HG03108 (cell line): ENCODE results near the gene GAGE12G.
"Not testable (repeated sequence)": the region's sequence is repeated elsewhere in the genome, so short reads cannot be mapped to it uniquely, and the experiment has no call there.

ENCODE experiments used
- ATAC-seq: cut with Tn5 transposase; IDR thresholded peaks from one replicate; pipeline ENCODE4 v1.9.1; 2021; ENCODE audit warnings: moderate library complexity; ENCODE audit not compliant: unreplicated experiment

Gene GAGE12G

GRCh38 chrX:49570100-49570499, at the start of gene GAGE12G:
Gene GAGE12G, plus strand, starts transcription at chrX:49570400. Its CDS starts 1,155 bp downstream, at chrX:49571555.
- ATAC-seq: not testable (repeated sequence)

GRCh38 chrX:49531877-49532276, 38.3 kb upstream of the GAGE12G start, which contains the start of gene GAGE12C:
Gene GAGE12C, plus strand, starts transcription at chrX:49532177. Its CDS starts 1,155 bp downstream, at chrX:49533332.
- ATAC-seq: not testable (repeated sequence)

GRCh38 chrX:49541433-49541832, 28.8 kb upstream of the GAGE12G start, which contains the start of gene GAGE12D:
Gene GAGE12D, plus strand, starts transcription at chrX:49541733. Its CDS starts 1,155 bp downstream, at chrX:49542888.
- not testable (repeated sequence) for ATAC-seq

- ATAC-seq: not testable (repeated sequence)
Observed at GRCh38 chrX:49550989-49551388, 19.2 kb upstream of the GAGE12G start, which contains the start of gene GAGE12E. Gene GAGE12E, plus strand, starts transcription at chrX:49551289. Its CDS starts 1,155 bp downstream, at chrX:49552444.

GRCh38 chrX:49560542-49560941, 9.7 kb upstream of the GAGE12G start, which contains the start of gene GAGE12F:
Gene GAGE12F, plus strand, starts transcription at chrX:49560842. Its CDS starts 1,155 bp downstream, at chrX:49561997.
- ATAC-seq: not testable (repeated sequence)

- not testable (repeated sequence) for ATAC-seq
Observed at GRCh38 chrX:49568728-49569127, 1.5 kb upstream of the GAGE12G start.

GRCh38 chrX:49569152-49569551, 1.0 kb upstream of the GAGE12G start:
- ATAC-seq: not testable (repeated sequence)

- ATAC-seq: not testable (repeated sequence)
Observed at GRCh38 chrX:49579649-49580048, 9.4 kb downstream of the GAGE12G start, which contains the start of gene GAGE12H. Gene GAGE12H, plus strand, starts transcription at chrX:49579949. Its CDS starts 1,155 bp downstream, at chrX:49581104.

- ATAC-seq: not testable (repeated sequence)
Observed at GRCh38 chrX:49589196-49589595, 19.0 kb downstream of the GAGE12G start, which contains the start of gene GAGE2A. Gene GAGE2A, plus strand, starts transcription at chrX:49589496. Its CDS starts 1,155 bp downstream, at chrX:49590651.

- ATAC-seq: not testable (repeated sequence)
Observed at GRCh38 chrX:49589769-49590478, 19.7 kb downstream of the GAGE12G start.

GRCh38 chrX:49590488-49590887, 20.3 kb downstream of the GAGE12G start:
- not testable (repeated sequence) for ATAC-seq

- ATAC-seq: not testable (repeated sequence)
Observed at GRCh38 chrX:49598720-49599119, 28.5 kb downstream of the GAGE12G start, which contains the start of gene GAGE1. Gene GAGE1, plus strand, starts transcription at chrX:49599020. Its CDS starts 1,155 bp downstream, at chrX:49600175.

GRCh38 chrX:49610718-49611310, 40.6 kb downstream of the GAGE12G start:
- ATAC-seq: no peak

GRCh38 chrX:49618574-49618973, 48.4 kb downstream of the GAGE12G start:
- ATAC-seq: no peak
